ENCODE data around the gene ALKBH5.

ALKBH5 gene

GRCh38 chr17:18206962-18207361, 23.3 kb downstream of the ALKBH5 start (continued):
- no peak for TF ChIP-seq ATF2 (tag by site-specific recombination; IDR thresholded peaks at IDR 0.05; ENCODE audit: low read depth)
- TF ChIP-seq ZNF510 (tag by site-specific recombination; IDR thresholded peaks at IDR 0.05; ENCODE audit: insufficient replicate concordance), result no peak
- TF ChIP-seq ELK4 (IDR thresholded peaks at IDR 0.05; ENCODE audit: borderline replicate concordance, low read depth, low read length), result no peak
- no peak for TF ChIP-seq KLF9 (tag by site-specific recombination; IDR thresholded peaks at IDR 0.05; ENCODE audit: low read depth)
- no peak for TF ChIP-seq ZNF155 (tag by site-specific recombination; IDR thresholded peaks at IDR 0.05)
- TF ChIP-seq ZNF558 (tag by site-specific recombination; IDR thresholded peaks at IDR 0.05), result no peak
- TF ChIP-seq PRDM10 (tag by site-specific recombination; IDR thresholded peaks at IDR 0.05), result no peak
- no peak for TF ChIP-seq ZNF610 (tag by site-specific recombination; IDR thresholded peaks at IDR 0.05; ENCODE audit: borderline replicate concordance)

GRCh38 chr17:18208092-18208491, 24.5 kb downstream of the ALKBH5 start:
- TF ChIP-seq SP3 (tag by site-specific recombination; IDR thresholded peaks at IDR 0.05), result no peak
- no peak for TF ChIP-seq ZNF580 (tag by site-specific recombination; IDR thresholded peaks at IDR 0.05)
- no peak for TF ChIP-seq ZNF571 (tag by site-specific recombination; IDR thresholded peaks at IDR 0.05)
- no peak for TF ChIP-seq ZNF350 (tag by site-specific recombination; IDR thresholded peaks at IDR 0.05)
- no peak for TF ChIP-seq ZNF449 (tag by site-specific recombination; IDR thresholded peaks at IDR 0.05)
- no peak for TF ChIP-seq ZFHX2 (tag by site-specific recombination; conservative IDR thresholded peaks at IDR 0.05)
- TF ChIP-seq ZNF791 (tag by site-specific recombination; IDR thresholded peaks at IDR 0.05), result no peak
- TF ChIP-seq ZNF239 (tag by site-specific recombination; IDR thresholded peaks at IDR 0.05), result no peak
- no peak for TF ChIP-seq ZNF133 (tag by site-specific recombination; IDR thresholded peaks at IDR 0.05)
- TF ChIP-seq ZNF670 (tag by site-specific recombination; IDR thresholded peaks at IDR 0.05; ENCODE audit: low read depth), result no peak
- TF ChIP-seq ZNF558 (tag by site-specific recombination; IDR thresholded peaks at IDR 0.05), result no peak
- TF ChIP-seq ZNF140 (tag by site-specific recombination; IDR thresholded peaks at IDR 0.05), result no peak
- no peak for TF ChIP-seq GLI2 (tag by site-specific recombination; IDR thresholded peaks at IDR 0.05; ENCODE audit: borderline replicate concordance, low read depth)
- TF ChIP-seq ZNF24 (tag by site-specific recombination; IDR thresholded peaks at IDR 0.05), result no peak
- TF ChIP-seq ZNF23 (tag by site-specific recombination; IDR thresholded peaks at IDR 0.05; ENCODE audit: borderline replicate concordance), result no peak
- TF ChIP-seq ZBTB21 (tag by site-specific recombination; IDR thresholded peaks at IDR 0.05), result no peak
- TF ChIP-seq ZNF362 (tag by site-specific recombination; IDR thresholded peaks at IDR 0.05), result no peak
- Histone ChIP-seq H3K4me1 (ENCODE audit: control insufficient read depth, insufficient read depth, low read length) (no peaks in the 10 kb centered on the region), H3K9me3 (ENCODE audit: control insufficient read depth, insufficient read depth, low read depth, low read length) (no peaks in the 10 kb centered on the region), H3K36me3 (ENCODE audit: control insufficient read depth in 2 of 2, insufficient read depth in 1 of 2, low read length in 2 of 2) (peaks cover 55 to 78% of the 10 kb centered on the region in 2 experiments), H3K27ac (ENCODE audit: extremely low read depth, low read depth, low read length) (no peak overlapping the region), H3K4me3 (ENCODE audit: low read depth, low read length) (no peak overlapping the region)
- CTCF ChIA-PET, result no interaction called here
- POLR2A ChIA-PET, result no interaction called here

All from HEK293 (cell line).